Activated CD4-positive, alpha-beta T cell treated with anti-CD3 and anti-CD28 coated beads, Interleukin-10, Interleukin-2, amounts not matched to agents 100 ng/mL and 50 ng/mL, durations not matched to agents 16 hours and 8 hours (primary cell): ENCODE results near the gene ZEB2.

Experiments used
- DNase-seq: peaks from one replicate; pipeline ENCODE4 v3.0.0-alpha.2; 2020

The ZEB2 gene

DNA sequence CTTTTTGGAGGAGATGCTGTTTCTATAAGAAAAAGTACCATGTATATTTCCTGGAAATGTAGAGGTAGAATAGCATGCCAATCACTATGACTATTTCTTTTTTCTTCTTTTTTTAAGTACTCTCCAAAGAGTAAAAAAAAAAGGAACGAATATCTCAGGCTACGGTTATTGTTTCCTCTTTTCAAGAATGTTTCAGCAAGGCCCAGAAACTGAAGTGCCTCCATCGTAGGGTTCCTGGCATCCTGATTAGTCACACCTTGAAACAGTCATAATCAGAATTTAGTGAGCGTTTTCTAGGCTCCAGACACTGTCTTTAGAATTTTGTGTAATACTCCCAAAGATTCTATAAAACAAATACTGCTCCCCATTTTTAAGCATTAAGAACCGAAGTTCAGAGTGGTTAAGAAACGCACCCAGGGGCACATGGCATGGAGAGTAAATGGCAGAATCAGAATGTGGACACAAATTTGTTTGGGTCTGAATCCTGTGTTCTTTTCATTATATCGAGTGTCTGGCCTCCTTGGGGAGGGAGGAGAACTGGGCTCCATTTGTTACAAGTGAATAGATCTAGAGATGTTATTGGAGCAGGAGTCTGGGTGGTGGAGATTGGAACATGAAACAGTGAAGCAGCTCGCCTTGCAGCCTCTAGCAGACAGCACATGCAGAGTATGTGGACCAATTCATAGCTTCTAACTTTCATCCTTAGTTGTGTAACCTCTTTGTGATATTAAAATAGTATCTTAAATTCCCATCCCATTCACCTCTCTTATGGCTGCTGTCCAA lies 26.7 kb downstream of the ZEB2 start:
- peak; percentile 74 for DNase-seq

DNA sequence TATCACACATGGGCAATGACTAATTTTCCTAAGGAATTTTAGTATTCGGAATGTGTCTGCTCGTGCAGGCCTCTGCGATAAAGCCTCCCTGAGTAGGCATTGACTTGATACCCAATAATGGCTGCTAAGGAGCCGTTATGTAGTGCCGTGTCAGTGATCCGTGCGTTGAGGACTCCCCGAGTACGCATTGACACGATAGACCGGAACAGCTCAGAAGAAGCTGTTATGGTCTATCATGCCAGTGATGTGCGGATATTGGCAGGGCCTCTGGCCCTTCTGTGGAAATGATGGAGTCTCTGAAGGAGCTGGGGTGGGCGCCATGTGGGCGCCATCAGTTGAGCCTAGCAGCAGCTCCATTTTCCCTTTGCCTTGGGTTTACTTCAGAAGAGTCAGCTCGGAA lies 29.1 kb downstream of the ZEB2 start:
- no peak for DNase-seq

GRCh38 chr2:144490017-144490416 lies 29.9 kb downstream of the ZEB2 start:
- peak; percentile 72 for DNase-seq

DNA sequence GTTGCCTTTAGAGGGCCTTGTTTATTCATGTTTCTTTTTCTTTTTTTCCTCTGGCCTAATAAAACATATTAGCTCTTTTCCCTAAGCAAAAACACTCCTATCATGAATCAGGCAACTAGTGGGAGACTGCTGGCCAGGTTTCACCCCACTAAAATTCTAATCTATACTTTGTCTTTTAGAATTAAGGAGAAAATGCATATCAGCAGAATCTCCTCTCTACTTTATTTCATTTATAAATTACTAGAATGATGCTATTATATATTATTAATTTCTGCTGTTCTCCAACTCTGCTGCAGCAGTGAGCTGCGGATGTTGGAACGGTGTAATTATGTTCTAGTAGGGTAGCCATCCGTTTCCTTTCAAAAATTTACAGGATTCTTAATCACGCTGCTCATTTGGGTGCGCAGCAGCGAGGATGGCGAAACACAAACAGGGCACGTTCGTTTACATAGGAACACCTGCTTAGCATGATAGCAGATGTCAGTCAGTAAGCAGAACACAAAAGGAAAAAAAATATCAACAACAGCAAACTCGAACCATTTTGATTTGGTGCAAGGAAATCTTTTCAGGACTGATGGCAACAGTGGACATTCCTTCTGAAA lies 30.5 kb downstream of the ZEB2 start:
- no peak for DNase-seq

DNA sequence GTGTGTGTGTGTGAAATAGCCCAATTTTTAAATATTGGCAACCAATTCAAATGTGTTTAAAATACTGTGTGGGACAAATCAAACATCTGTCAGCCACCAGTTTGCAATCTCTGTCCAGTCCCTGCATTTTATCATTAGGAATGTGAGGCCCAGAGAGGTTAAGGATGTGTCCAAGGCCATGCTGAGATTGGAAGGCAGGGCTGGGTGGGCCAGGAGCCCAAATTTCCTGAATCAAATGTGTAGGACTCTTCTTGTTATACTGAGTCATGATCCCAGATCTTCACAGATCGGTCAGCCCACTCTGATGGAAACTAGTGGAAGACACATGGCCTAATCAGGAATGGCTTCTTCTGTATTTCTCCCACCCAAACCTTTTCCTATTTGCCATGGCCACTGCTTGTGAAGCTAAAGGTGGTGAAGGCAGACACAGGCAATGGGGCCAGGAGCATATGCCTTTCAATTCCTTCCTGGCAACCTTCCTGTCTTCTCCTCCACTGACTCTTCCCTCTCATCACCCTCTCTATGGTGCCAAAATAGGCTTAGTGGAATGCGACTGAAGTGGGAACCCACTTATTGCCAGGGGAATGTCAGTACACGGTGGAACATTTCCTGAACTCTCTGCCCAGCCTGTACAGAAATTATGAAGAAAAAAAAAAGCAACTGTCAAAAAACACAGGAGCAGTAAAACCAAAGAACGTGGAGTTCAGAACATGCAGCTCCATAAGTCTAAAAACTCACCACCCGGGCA lies 35.5 kb downstream of the ZEB2 start:
- no peak for DNase-seq

DNA sequence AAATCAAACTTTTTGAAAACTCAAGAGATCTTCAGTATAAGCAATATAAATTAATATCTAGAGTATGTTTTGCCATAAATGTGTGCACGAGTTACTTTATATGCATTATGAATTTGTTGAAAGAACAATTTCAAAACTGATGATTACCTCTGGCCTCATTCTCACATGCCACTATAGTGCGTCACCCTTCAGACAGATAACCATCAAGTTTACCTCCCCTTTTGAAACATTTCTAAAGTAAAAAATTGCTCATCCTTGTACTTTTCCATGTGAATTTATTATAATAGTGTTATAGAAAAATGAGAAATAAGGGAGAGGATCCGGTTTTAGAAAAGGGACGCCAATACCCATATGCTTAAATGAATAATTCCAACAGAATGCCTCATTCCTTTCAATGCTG lies 38.3 kb downstream of the ZEB2 start:
- DNase-seq = peak; percentile 46

GRCh38 chr2:144481109-144481508 lies 38.8 kb downstream of the ZEB2 start:
- no peak for DNase-seq

- DNase-seq = no peak
Measured at GRCh38 chr2:144480285-144480684, 39.6 kb downstream of the ZEB2 start.

DNA sequence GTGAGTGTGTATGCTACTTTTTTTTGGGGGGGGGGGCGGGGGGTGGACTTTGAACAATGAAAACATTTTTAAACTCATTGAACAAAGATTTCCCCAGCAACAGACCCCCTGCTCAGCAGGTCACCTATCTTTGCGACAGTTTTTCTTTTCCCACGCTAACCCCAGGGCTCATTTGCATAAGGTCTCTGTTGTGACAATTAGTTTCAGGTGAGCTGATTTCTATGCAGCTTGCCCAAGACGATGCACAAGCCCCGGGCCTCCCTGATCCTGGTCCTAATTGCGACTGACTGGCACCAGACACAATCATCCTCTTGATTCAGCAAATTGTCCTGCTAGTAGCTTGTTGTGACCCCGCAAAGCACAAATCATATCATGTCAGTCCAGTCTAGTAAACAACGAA lies 40.3 kb downstream of the ZEB2 start:
- no peak for DNase-seq

DNA sequence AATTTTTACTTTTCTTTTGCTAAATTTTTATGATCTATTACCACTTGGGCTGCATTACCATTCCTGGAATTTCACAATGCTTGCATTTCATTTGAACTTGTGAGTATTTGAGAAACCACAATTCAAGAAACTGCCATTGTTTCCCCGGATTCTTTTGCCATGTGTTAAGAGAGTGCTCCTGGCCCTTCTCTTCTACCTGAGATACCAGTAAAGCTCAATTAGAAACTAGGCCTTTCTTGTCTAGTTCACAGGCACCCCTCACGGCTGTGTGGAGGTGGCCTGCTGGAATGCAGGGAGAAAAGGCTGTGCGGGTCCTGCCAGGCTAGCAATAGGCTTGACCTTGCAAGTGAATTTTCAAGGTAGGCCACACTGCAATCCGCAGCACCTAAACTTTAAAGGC lies 40.8 kb downstream of the ZEB2 start:
- no peak for DNase-seq

DNA sequence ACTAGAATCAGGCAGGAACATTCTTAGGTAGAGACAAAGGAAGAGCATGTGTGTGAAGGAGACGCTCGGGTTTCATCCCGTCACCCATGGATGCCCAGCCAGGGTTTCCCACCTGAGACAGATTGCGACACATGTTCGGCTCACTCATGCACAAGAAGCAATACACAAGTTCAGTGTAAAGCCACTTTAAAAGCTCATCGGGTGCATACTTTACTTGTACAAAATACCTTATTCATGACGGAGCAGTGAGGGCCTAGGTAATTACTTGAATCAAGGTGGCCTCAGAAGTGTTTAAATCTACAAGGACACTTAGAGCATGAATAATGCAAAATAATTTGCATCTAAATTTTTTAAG lies 42.0 kb downstream of the ZEB2 start:
- DNase-seq = no peak

GRCh38 chr2:144477281-144477956 lies 42.5 kb downstream of the ZEB2 start:
- DNase-seq = no peak

DNA sequence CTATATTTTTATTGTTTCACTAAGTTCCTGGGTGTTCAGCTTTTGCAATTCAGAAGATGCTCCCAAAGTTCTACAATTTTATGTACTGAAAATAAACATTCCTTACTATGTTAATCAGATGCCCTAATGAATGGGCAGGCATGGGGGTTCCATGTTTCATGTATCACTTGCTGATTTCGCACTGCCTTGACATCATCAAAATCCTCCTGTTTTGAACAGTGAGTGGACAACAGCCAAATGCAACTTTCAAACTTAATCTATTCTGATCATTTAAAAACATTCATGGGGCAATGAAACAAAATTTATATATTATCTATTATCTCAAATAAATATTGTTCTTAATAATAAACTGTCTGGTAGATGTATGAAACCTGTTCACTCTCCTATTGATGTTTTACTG lies 43.2 kb downstream of the ZEB2 start:
- no peak for DNase-seq

- no peak for DNase-seq
Measured at GRCh38 chr2:144475569-144476275, 44.2 kb downstream of the ZEB2 start.

DNA sequence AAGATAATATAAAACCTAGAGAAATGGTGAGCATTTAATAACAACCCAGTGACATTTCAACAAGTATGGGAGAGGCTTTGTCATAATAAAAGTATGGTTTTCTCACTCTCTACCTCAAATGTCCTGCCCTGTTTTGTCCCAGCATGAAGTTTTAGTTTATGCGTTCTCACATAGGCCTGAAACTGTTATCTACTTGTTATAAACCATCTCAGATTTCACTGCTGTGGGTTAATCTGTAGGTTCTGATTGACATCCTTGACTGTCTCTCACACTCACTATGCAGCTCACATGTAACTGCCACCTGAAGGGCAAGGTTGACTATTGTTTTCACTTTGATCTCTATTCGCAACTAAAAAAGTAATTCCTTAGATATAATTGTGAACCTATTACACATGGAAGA lies 44.9 kb downstream of the ZEB2 start:
- DNase-seq = peak; percentile 59

DNA sequence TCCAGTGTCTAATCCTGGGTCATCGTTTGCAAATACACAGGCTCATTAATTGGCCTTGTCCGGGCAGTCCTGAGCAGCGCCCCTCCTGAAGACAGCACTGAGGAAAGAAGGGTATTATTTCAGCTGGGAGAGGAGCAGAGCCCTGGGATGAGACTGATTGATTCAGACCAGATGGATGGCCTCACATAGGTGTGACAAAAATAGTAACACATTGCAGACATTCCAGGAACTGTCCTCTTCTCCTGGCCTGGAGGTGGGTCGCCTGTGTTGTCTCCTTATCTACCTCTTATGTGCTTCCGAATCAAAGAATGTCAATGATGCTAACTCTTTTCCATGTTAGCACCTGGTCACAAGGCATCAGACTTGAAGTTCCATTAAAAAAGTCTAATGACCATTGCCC lies 45.9 kb downstream of the ZEB2 start:
- no peak for DNase-seq

GRCh38 chr2:144472911-144473310 lies 47.0 kb downstream of the ZEB2 start:
- DNase-seq = no peak

DNA sequence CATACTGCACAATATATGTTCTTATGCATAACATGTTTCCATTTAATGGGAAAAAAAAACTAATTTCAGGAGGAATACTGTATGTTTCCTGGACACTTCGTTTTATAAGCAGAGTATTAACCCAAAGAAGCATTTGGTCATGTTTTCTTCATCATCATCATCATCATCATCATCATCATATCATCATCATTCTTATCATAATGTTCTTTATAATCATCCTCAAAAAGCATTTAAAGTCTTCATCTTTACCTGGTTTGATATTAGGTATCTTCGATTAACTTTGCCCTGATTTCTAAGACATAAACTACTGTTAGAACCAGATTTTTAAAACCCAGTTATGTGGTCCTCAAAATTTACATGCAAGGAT lies 47.9 kb downstream of the ZEB2 start:
- DNase-seq = no peak

- DNase-seq = no peak
Measured at GRCh38 chr2:144471305-144472045, 48.4 kb downstream of the ZEB2 start.

GRCh38 chr2:144470816-144471215 lies 49.1 kb downstream of the ZEB2 start:
- no peak for DNase-seq

DNA sequence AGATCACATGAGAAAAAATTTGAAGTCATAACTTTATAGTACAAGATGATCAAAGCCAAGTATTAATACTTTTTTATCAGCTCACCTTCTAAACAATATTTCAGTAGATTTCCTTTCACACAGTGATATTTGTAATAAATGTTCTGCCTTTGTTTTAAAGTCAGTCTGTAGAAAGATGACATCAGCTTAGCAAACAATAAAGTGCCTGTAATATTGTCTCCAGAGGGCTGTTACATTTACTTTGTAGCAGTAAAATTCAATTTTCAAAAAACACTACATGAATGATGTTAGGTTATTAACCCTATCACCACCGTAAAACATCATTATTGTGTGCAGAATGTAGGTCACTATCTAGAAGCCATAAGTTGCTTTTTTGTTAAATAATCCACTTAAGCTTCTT lies 49.6 kb downstream of the ZEB2 start:
- DNase-seq = no peak

GRCh38 chr2:144469798-144470197 lies 50.1 kb downstream of the ZEB2 start:
- no peak for DNase-seq
